Sigmoid colon (tissue), 7 donors: Measurements from ENCODE around the gene TLCD2. TPM values are rescaled to one million over a fixed set of nuclear protein-coding genes. Genes with fewer than 3 reads are reported as not detected.

ENCODE experiments used
- DNase-seq: peaks from one replicate; pipeline ENCODE4 v3.0.0-alpha.2; 2019
- H3K27ac ChIP-seq, 4 donors: fragments of 200-600 bp; sonication (generic); one replicate each; pipeline ENCODE4 v1.5.1; 2016 to 2019; ENCODE audit warnings: mild to moderate bottlenecking in 1 of 4
- H3K27me3 ChIP-seq, 3 donors: fragments of 200-600 bp; sonication (generic); one replicate each; pipeline ENCODE4 v1.5.1; 2019; ENCODE audit warnings: mild to moderate bottlenecking in 1 of 3
- H3K36me3 ChIP-seq, 4 donors: fragments of 200-600 bp; sonication (generic); one replicate each; pipeline ENCODE4 v1.5.1; 2016 to 2019
- H3K4me1 ChIP-seq, 4 donors: fragments of 200-600 bp; sonication (generic); one replicate each; pipeline ENCODE4 v1.5.1; 2017 to 2019
- H3K4me3 ChIP-seq, 4 donors: fragments of 200-600 bp; sonication (generic); one replicate each; pipeline ENCODE4 v1.5.1; 2017 to 2019; ENCODE audit warnings: mild to moderate bottlenecking in 2 of 4, moderate library complexity in 1 of 4
- H3K9me3 ChIP-seq, 4 donors: fragments of 200-600 bp in 3 of 4; sonication (generic) in 3 of 4; one replicate each; pipeline versions ENCODE4 v1.5.1 to v1.6.1; 2013 to 2019
- CTCF ChIP-seq, 4 experiments: fragments of 450-650 bp in 3 of 4; fragments of 200-600 bp in 1 of 4; IDR thresholded peaks; one replicate each; pipeline ENCODE4 v1.5.1; 2016 to 2019; ENCODE audit warnings: antibody characterized with exemption in 4 of 4, mild to moderate bottlenecking in 3 of 4, moderate library complexity in 2 of 4
- EP300 ChIP-seq, 4 donors: sonication (generic); formaldehyde crosslinking; IDR thresholded peaks; one replicate each; pipeline ENCODE4 v1.6.1; 2017; ENCODE audit warnings: antibody characterized with exemption in 4 of 4
- POLR2A ChIP-seq, 2 donors: fragments of 450-650 bp; IDR thresholded peaks; one replicate each; pipeline ENCODE4 v1.6.1; 2016; ENCODE audit warnings: antibody characterized with exemption in 2 of 2, mild to moderate bottlenecking in 2 of 2, moderate library complexity in 2 of 2
- POLR2AphosphoS5 ChIP-seq, 4 donors: sonication (generic); formaldehyde crosslinking; IDR thresholded peaks; one replicate each; pipeline ENCODE4 v1.6.1; 2017; ENCODE audit warnings: antibody characterized with exemption in 4 of 4
- WGBS, 2 donors: extraction: QIAGEN DNeasy Blood & Tissue Kit; methylation state at CpG; one replicate each; pipeline ENCODE4 v1.1.7; 2013; 5-methylcytosine and 5-hydroxymethylcytosine counted together
- intact Hi-C: fragments of 100-400 bp; cut with DNase I; formaldehyde crosslinking; loops from one replicate; pipeline ENCODE4 v1.15.1; 2023
- polyA plus RNA-seq, 3 donors: library from polyadenylated mRNA; stranded (reverse); fragments of 200-250 nt; gene quantifications; one replicate each; pipeline ENCODE4 v1.2.3, GENCODE V29; 2013
- total RNA-seq, 4 donors: library from RNA; depleted of rRNA; stranded (reverse); fragments of >200 nt; gene quantifications; one replicate each; pipeline ENCODE4 v1.1.0, GENCODE V29; 2016
- donor health status: healthy with polysubstance abuse.
- donor health status: Bipolar disorder and iron deficiency.
- donor health status: healthy.

The TLCD2 gene
- total and polyA plus RNA-seq, 7 donors, result 2.6 to 23.2 (median 5.4) TPM

- no peak for DNase-seq
- 75 to 80% methylated on average over 20 of the region's 20 CpGs for WGBS, 2 donors
- no peaks in the 10 kb centered on the region for H3K9me3 ChIP-seq
- no peaks in the 10 kb centered on the region for H3K4me1 ChIP-seq
- no peaks in the 10 kb centered on the region for H3K36me3 ChIP-seq
- H3K4me3 ChIP-seq, result no peak overlapping the region
- TF ChIP-seq POLR2AphosphoS5 (IDR thresholded peaks at IDR 0.05), result no peak
- no peak for TF ChIP-seq POLR2A (IDR thresholded peaks at IDR 0.05)
- TF ChIP-seq CTCF (IDR thresholded peaks at IDR 0.05), result no peak
- TF ChIP-seq EP300 (IDR thresholded peaks at IDR 0.05), result no peak
- intact Hi-C loops, result no loop called here
- H3K27ac ChIP-seq, result no peak overlapping the region
- H3K27me3 ChIP-seq, result no peaks in the 10 kb centered on the region
Measured at GRCh38 chr17:1755252-1755826, 45.2 kb upstream of the TLCD2 start.

- H3K27me3 ChIP-seq, result no peaks in the 10 kb centered on the region
Measured at GRCh38 chr17:1754430-1755112, 44.4 kb upstream of the TLCD2 start.

GRCh38 chr17:1753767-1754429 lies 43.7 kb upstream of the TLCD2 start:
- intact Hi-C loops, result no loop called here
- Histone ChIP-seq H3K27me3 (no peaks in the 10 kb centered on the region), H3K27ac (no peak overlapping the region), H3K4me1 (no peaks in the 10 kb centered on the region), H3K4me3 (no peak overlapping the region), H3K36me3 (no peaks in the 10 kb centered on the region), H3K9me3 (no peaks in the 10 kb centered on the region)
- no peak for DNase-seq
- WGBS, 2 donors, result 87 to 89% methylated on average over 23 of the region's 23 CpGs
- TF ChIP-seq EP300 (IDR thresholded peaks at IDR 0.05) (no peak), POLR2A (IDR thresholded peaks at IDR 0.05) (no peak), POLR2AphosphoS5 (IDR thresholded peaks at IDR 0.05) (no peak), CTCF (IDR thresholded peaks at IDR 0.05) (no peak)

More at GRCh38 chr17:1754430-1755112, 44.4 kb upstream of the TLCD2 start:
- H3K4me3 ChIP-seq, result no peak overlapping the region
- H3K9me3 ChIP-seq, result no peaks in the 10 kb centered on the region
- no peak for TF ChIP-seq CTCF (IDR thresholded peaks at IDR 0.05)
- no peak for TF ChIP-seq POLR2AphosphoS5 (IDR thresholded peaks at IDR 0.05)
- TF ChIP-seq POLR2A (IDR thresholded peaks at IDR 0.05), result no peak
- TF ChIP-seq EP300 (IDR thresholded peaks at IDR 0.05), result no peak
- DNase-seq, result no peak
- intact Hi-C loops, result no loop called here
- no peaks in the 10 kb centered on the region for H3K4me1 ChIP-seq
- 68 to 83% methylated on average over 25 of the region's 25 CpGs for WGBS, 2 donors
- H3K36me3 ChIP-seq, result no peaks in the 10 kb centered on the region
- H3K27ac ChIP-seq, result no peak overlapping the region

GRCh38 chr17:1752425-1753262 lies 42.5 kb upstream of the TLCD2 start:
- no peaks in the 10 kb centered on the region for H3K4me1 ChIP-seq
- no peaks in the 10 kb centered on the region for H3K9me3 ChIP-seq
- no peaks in the 10 kb centered on the region for H3K27me3 ChIP-seq
- peak overlapping the region in 2 of 4 donors; percentile 26 to 61 for H3K27ac ChIP-seq
- TF ChIP-seq POLR2A (IDR thresholded peaks at IDR 0.05), result no peak
- TF ChIP-seq POLR2AphosphoS5 (IDR thresholded peaks at IDR 0.05), result no peak
- no peak for TF ChIP-seq EP300 (IDR thresholded peaks at IDR 0.05)
- no peak for TF ChIP-seq CTCF (IDR thresholded peaks at IDR 0.05)
- no peak overlapping the region for H3K4me3 ChIP-seq
- 21 to 43% methylated on average over 18 of the region's 18 CpGs for WGBS, 2 donors
- intact Hi-C loops, result no loop called here
- H3K36me3 ChIP-seq, result no peaks in the 10 kb centered on the region
- DNase-seq, result no peak
